OCI-M1 (cell line): ENCODE data around the gene UNC45B.
"Not testable (repeated sequence)": the region's sequence is repeated elsewhere in the genome, so short reads cannot be mapped to it uniquely, and the experiment has no call there.

Experiments
- DNase-seq: peaks from one replicate; lab custom pipeline; 2025; lab: John Stamatoyannopoulos, UW

The UNC45B gene

GRCh38 chr17:35222452-35222851 lies 74.8 kb downstream of the UNC45B start:
- DNase-seq, result no peak

DNA sequence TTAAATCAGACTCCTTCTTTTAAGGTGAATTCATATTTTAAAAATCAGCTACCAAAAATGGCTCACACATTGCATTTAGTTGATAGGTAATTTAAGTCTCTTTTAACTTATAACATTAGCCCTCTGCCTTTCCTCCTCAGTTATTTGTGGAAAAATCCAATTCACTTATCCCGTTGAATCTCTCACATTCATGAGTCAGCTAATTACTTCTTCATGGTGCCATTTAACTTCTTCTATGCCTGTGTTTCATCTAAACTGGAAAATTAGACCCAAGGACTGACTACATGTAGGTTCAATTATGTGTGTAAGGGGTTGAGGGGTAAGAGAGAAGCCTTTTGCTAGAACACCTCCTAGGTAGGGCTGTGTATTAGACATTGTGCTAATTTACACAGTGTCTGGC lies 76.8 kb downstream of the UNC45B start:
- no peak for DNase-seq

DNA sequence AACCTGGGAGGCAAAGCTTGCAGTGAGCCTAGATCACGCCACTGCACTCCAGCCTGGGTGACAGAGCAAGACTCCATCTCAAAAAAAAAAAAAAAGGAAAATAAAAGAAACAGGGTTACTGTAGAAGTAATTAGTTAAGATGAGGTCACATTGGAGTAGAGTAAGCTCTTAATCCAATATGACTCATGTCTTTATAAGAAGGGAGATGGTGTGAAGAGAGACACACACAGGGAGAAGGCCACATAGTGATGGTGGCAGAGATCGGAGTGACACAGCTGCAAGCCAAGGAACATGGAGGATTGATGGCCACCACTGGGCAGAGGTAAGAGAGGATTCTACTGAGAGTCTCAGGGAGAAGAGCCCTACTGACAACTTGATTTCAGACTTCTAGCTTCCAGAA lies 79.9 kb downstream of the UNC45B start:
- no peak for DNase-seq

- no peak for DNase-seq
Measured at GRCh38 chr17:35229638-35230037, 82.0 kb downstream of the UNC45B start.

- DNase-seq, result not testable (repeated sequence)
Measured at GRCh38 chr17:35234315-35234714, 86.7 kb downstream of the UNC45B start.

- no peak for DNase-seq
Measured at GRCh38 chr17:35235289-35235688, 87.7 kb downstream of the UNC45B start.

DNA sequence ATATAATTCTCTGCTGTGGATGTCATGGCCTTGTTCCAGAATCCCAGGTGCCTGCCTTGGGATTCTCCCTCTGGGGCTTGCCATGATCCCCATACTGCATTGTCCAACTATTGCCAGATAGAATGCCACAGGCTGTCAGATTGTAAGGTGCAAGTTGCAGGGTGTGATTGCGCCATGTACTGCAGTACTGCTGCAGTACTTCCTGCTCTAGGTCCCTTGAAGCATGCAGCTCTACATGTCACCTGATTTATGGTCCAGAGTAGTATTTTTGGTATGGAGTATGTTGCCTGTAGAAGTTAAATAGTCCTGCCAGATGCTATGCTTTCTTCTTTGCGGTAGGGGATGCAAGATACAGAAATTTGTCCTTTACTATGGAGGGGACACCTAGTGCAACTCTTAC lies 88.3 kb downstream of the UNC45B start:
- DNase-seq, result no peak

GRCh38 chr17:35236821-35237220 lies 89.2 kb downstream of the UNC45B start:
- no peak for DNase-seq

GRCh38 chr17:35238821-35239220 lies 91.2 kb downstream of the UNC45B start:
- no peak for DNase-seq
